Ishikawa (cell line): ENCODE data around the gene PCDHGA1.

ENCODE experiments used
- CEBPB ChIP-seq: IDR thresholded peaks from 2 replicates; pipeline ENCODE4 v1.6.1; 2012
- CREB1 ChIP-seq: IDR thresholded peaks from 2 replicates; pipeline ENCODE4 v1.6.1; 2012; ENCODE audit warnings: low read depth
- EGR1 ChIP-seq: IDR thresholded peaks from 2 replicates; pipeline ENCODE4 v1.6.1; 2012
- EP300 ChIP-seq: IDR thresholded peaks from 2 replicates; pipeline ENCODE4 v1.6.1; 2012; ENCODE audit warnings: borderline replicate concordance
- FOXM1 ChIP-seq: IDR thresholded peaks from 2 replicates; pipeline ENCODE4 v1.6.1; 2012; ENCODE audit warnings: low read depth, borderline replicate concordance
- MAX ChIP-seq: IDR thresholded peaks from 2 replicates; pipeline ENCODE4 v1.6.1; 2012
- NFIC ChIP-seq: IDR thresholded peaks from 2 replicates; pipeline ENCODE4 v1.6.1; 2012
- RAD21 ChIP-seq: IDR thresholded peaks from 2 replicates; pipeline ENCODE4 v1.6.1; 2012; ENCODE audit warnings: low read depth
- REST ChIP-seq: IDR thresholded peaks from 2 replicates; pipeline ENCODE4 v1.6.1; 2012; ENCODE audit warnings: low read depth, mild to moderate bottlenecking
- TAF1 ChIP-seq: IDR thresholded peaks from 2 replicates; pipeline ENCODE4 v1.6.1; 2012; ENCODE audit warnings: low read depth, mild to moderate bottlenecking
- TCF12 ChIP-seq: IDR thresholded peaks from 2 replicates; pipeline ENCODE4 v1.6.1; 2012; ENCODE audit warnings: low read depth
- TEAD4 ChIP-seq: IDR thresholded peaks from 2 replicates; pipeline ENCODE4 v1.6.1; 2012
- YY1 ChIP-seq: IDR thresholded peaks from 2 replicates; pipeline ENCODE4 v1.6.1; 2012; ENCODE audit warnings: low read depth
- ZBTB7A ChIP-seq: IDR thresholded peaks from 2 replicates; pipeline ENCODE4 v1.6.1; 2012; ENCODE audit warnings: low read depth
- TF ChIP-seq, protein P1 (sequence below): IDR thresholded peaks from 2 replicates; pipeline ENCODE4 v1.6.1; 2012

Gene PCDHGA1

GRCh38 chr5:141412854-141413539, 82.7 kb downstream of the PCDHGA1 start, which contains the start of gene PCDHGA10:
Gene PCDHGA10 (plus strand): TSS chr5:141412987. CDS start chr5:141413176, 189 bp downstream.
- 0 out of 2 replicates have a peak, but pooled peaks have one; percentile 14 for TF ChIP-seq YY1
- TF ChIP-seq EGR1 = no peak
- TF ChIP-seq TEAD4 = no peak
- TF ChIP-seq RAD21 = peak; percentile 90
- TF ChIP-seq FOXM1 = no peak

GRCh38 chr5:141413540-141414069, 83.3 kb downstream of the PCDHGA1 start:
- TF ChIP-seq EP300 (no peak), TCF12 (no peak), TAF1 (no peak), NFIC (no peak)
- TF ChIP-seq, protein P1, sequence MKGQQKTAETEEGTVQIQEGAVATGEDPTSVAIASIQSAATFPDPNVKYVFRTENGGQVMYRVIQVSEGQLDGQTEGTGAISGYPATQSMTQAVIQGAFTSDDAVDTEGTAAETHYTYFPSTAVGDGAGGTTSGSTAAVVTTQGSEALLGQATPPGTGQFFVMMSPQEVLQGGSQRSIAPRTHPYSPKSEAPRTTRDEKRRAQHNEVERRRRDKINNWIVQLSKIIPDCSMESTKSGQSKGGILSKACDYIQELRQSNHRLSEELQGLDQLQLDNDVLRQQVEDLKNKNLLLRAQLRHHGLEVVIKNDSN = no peak

DNA sequence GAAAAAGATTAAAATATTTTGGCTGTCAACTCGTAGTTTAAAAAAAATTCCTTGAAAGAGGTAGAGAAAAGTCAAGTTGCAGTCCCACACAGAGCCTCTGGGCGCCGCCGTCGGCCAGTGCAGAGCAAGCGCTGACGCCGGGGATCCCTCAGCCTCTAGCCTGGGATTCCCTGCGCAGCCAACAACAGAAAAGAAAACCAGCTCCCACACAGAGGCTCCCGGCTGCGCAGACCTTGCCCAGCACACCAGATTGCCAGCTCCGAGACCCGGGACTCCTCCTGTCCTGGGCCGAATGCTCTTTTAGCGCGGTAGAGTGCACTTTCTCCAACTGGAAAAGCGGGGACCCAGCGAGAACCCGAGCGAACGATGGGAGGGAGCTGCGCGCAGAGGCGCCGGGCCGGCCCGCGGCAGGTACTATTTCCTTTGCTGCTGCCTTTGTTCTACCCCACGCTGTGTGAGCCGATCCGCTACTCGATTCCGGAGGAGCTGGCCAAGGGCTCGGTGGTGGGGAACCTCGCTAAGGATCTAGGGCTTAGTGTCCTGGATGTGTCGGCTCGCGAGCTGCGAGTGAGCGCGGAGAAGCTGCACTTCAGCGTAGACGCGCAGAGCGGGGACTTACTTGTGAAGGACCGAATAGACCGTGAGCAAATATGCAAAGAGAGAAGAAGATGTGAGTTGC, 87.3 kb downstream of the PCDHGA1 start, which contains the start of gene PCDHGB7:
Gene PCDHGB7 (plus strand): TSS at position 184 of the 679 bp plus-strand sequence. CDS start 183 bp downstream, at position 367.
- TF ChIP-seq RAD21 = peak; percentile 67

DNA sequence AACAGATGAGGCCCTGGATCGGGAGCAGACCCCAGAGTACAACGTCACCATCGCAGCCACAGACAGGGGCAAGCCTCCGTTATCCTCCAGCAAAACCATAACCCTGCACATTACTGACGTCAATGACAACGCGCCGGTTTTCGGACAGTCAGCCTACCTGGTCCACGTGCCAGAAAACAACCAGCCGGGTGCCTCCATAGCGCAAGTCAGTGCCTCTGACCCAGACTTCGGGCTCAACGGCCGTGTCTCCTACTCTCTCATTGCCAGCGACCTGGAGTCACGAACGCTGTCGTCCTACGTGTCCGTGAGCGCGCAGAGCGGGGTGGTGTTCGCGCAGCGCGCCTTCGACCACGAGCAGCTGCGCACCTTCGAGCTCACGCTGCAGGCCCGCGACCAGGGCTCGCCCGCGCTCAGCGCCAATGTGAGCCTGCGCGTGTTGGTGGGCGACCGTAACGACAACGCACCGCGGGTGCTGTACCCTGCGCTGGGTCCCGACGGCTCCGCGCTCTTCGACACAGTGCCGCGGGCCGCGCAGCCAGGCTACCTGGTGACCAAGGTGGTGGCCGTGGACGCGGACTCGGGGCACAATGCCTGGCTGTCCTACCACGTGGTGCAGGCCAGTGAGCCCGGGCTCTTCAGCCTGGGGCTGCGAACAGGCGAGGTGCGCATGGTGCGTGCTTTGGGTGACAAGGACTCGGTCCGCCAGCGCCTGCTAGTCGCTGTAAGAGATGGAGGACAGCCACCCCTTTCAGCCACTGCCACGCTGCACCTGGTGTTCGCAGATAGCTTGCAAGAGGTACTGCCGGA, 89.0 kb downstream of the PCDHGA1 start:
- TF ChIP-seq FOXM1 (no peak), ZBTB7A (no peak)
- TF ChIP-seq, protein P1 = no peak

DNA sequence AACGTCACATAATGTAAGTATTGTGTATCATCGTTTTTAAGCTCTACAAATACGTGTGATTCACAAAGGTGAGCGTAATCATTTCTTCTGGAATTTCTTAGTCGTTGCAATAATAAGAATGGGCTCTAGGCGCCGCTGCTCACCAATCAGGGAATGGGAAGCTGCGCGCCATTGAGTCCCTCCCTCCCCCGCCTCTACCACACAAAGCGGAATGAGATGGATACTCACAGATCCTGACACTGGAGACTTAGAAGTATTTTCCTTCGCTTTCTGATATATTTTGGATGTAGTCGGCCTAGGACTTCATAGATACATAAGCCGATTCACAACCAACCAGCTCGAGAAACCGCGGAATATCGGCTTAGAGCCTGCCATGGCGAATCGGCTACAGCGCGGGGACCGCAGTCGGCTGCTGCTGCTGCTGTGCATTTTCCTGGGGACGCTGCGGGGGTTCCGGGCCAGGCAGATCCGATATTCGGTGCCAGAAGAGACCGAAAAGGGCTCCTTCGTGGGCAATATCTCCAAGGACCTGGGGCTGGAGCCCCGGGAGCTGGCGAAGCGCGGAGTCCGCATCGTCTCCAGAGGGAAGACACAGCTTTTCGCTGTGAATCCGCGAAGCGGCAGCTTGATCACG, 90.7 kb downstream of the PCDHGA1 start, which contains the start of gene PCDHGA11:
Gene PCDHGA11 (plus strand): TSS at position 197 of the 634 bp plus-strand sequence. CDS start 177 bp downstream, at position 374.
- TF ChIP-seq RAD21 (peak; percentile 43; the same call in 1 of the 2 replicates), EGR1 (no peak)

GRCh38 chr5:141421489-141421855, 91.2 kb downstream of the PCDHGA1 start:
- TF ChIP-seq FOXM1 (no peak), ZBTB7A (no peak), MAX (no peak), CREB1 (no peak), NFIC (no peak), REST (no peak), CEBPB (no peak), TAF1 (no peak), EGR1 (no peak), RAD21 (no peak), EP300 (no peak), YY1 (no peak)
- TF ChIP-seq, protein P1 = no peak

GRCh38 chr5:141422742-141423291, 92.5 kb downstream of the PCDHGA1 start:
- TF ChIP-seq TCF12 = no peak
- TF ChIP-seq ZBTB7A = no peak
- TF ChIP-seq REST = 0 out of 2 replicates have a peak, but pooled peaks have one; percentile 15
